Stimulated activated CD8-positive, alpha-beta memory T cell treated with anti-CD3 and anti-CD28 coated beads, Interleukin-4, amount 100 ng/mL, for 1 hour (primary cell): ENCODE data around the gene RSPRY1.
"Not testable (repeated sequence)": the region's sequence is repeated elsewhere in the genome, so short reads cannot be mapped to it uniquely, and the experiment has no call there.

Source experiments
- DNase-seq, 2 donors: peaks; one replicate each; pipeline ENCODE4 v3.0.0-alpha.2; 2020; ENCODE audit warnings: low read depth in 2 of 2, low spot score in 1 of 2

RSPRY1 gene

DNA sequence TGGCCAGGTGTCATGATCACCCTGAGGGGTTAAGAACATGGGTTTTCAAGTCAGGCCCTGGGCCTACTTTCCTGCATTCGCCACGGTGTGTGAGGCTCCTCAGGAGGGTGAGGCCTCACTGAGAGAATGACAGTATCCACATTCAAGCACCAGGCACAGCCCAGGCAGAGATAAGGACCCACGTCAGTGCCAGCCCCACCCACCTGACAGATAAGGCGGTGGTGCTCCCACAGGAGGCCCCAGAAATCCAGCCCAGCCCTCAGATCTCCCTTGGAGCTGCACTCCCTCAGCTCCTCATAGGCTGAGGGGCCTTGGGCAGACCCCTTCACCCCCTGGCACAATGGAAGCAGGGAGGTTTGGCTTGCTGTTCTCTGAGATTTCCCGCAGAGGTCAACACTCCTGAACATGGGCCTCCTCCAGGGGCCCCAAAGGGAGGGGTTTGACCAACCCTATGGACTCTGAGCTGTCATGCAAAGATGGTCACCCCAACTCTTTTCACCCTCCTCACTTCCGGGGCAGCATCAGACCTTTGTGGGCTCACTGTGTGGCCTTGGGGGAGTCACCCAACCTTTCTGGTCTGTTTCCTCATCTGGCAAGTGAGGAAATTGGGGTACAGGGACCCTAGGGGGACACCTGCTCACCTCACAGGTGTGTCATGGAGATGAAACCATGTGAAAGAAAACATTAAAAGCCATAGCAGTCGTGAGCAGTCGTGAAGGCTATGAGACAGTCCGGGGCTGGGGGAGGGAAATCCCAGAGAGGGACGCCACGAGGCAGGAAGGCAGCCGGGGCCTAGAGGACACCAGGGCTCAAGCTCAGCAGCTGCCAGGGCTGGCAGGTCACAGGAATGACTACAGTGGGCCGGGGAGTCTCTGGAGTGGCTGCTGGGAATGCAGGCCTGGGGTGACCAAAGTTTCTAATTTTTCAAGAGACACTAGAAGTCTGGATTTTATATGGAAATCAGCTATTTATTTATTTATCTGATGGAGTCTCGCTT lies 83.0 kb downstream of the RSPRY1 start:
- DNase-seq, result no peak

DNA sequence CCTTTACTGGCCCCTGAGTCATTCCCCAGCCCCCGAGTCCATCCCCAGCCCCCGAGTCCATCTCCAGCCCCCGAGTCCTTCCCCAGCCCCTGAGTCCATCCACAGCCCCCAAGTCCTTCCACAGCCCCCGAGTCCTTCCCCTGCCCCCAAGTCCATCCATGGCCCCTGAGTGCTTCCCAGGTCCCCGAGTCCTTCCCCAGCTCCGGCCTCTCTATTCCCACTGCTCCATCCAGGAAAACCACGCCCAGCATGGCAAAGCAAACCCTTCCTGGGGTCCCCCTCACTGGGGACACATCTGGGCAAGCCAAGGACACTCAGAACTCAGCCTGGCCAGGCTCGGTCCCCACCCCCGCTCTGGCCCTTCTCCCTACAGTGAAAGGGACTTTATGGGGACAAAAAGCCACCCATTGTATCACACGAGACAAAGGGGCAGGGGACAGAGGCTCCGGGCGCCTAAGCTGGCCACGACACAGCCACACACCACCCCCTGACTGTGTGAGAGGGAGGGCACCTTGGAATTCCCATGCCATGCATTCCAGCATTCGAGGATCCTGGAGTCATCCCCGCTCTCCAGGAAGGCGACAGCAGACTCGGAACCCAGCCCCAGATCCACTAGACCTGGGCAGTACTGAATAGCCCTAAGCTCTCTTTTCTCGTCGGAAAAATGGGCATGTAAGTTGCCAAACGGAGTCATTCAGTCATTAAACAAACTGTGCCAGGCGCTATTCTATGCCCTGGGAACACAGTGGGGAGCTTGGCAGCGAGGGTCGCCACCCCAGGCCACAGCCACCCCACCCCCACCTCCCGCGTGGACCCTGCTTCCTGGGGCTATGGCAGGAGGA lies 84.3 kb downstream of the RSPRY1 start:
- DNase-seq, result no peak

DNA sequence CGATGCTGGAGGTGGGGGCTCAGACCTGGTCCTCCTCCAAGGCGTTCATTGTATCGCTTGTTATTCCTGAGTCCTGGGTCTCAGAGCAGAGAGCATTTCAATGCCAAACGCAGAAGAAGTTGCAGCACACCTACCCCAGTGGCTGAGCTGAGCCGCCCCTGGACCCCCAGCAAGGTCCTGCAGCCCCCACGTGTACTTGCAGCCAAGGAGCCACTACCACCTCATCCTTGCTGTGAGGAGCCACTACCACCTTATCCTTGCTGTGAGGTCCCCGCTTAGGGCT lies 84.9 kb downstream of the RSPRY1 start:
- no peak for DNase-seq

DNA sequence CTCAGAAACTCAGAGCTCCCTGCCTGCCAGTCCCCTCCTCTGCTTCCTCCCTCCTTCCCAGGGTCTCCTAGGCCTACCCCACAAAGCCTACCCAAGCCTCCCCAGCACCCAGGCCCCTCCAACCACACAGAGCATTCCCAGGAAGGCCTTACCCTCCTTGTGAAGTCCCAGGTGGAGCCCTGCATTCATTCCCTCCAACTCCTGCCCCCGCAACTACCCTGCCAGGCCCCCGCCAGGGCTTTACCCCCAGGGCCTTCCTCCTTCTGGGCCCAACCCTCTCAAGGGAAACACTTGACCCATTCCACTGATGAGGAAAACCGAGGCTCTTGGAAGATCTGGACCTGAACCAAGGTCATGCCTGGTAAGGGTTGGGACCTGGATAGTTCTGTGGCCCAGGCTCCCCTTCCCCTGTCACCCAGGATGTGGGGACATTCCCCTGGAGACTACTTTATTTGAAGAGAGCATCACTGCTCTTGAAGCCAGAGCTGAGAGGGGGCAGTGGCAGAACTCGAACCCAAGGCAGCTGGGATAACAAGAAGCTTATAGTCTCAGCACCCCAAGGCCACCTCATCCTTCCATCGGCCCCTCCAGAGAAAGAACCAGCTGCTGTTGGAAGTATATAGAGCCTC lies 85.9 kb downstream of the RSPRY1 start:
- no peak for DNase-seq

DNA sequence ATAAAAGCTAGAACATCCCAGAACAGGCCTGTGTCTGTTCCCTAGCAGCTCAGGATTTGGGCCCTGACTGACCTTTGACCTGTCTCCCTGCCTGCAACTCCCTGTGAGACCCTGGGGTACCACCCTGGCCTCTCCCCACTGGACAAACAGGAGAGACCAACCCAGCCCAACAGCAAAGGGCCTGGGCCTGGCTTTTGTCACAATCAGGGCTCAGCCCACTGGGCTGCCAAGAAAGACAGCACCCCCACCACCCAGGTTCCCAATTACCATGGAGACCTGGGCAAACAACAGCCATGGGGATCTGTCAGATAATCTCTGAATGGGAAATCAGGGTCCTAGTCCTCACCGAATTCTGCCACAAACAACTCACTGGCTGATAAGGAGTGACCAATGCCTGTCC lies 87.2 kb downstream of the RSPRY1 start:
- DNase-seq, result no peak

DNA sequence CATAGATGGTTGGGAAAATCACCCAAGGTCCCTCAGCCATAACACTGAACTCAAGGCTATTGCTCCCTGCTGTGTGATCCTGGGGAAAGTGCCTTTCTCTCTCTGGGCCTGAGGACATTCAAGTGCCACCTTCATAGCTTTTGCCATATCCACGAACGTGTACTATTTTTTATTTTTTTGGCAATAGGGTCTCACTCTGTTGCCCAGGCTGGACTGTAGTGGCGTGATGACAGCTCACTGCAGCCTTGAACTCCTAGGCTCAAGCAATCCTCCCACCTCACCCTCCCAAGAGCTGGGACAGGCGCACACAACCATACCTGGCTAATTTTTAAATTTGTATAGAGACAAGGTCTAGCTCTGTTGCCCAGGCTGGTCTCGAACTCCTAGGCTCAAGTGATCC lies 87.7 kb downstream of the RSPRY1 start:
- no peak for DNase-seq

DNA sequence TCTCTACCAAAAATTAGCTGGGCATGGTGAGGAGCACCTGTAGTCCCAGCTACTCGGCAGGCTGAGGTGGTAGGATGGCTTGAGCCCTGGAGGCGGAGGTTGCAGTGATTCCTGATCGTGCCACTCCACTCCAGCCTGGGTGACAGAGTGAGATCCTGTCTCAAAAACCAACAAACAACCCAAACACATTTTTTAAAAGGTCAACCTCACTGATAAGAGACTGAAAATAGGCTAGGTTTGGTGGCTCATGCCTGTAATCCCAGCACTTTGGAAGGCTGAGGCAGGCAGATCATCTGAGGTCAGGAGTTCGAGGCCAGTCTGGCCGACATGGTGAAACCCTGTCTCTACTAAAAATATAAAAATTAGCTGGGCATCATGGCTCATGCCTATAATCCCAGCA lies 89.8 kb downstream of the RSPRY1 start:
- not testable (repeated sequence) for DNase-seq

DNA sequence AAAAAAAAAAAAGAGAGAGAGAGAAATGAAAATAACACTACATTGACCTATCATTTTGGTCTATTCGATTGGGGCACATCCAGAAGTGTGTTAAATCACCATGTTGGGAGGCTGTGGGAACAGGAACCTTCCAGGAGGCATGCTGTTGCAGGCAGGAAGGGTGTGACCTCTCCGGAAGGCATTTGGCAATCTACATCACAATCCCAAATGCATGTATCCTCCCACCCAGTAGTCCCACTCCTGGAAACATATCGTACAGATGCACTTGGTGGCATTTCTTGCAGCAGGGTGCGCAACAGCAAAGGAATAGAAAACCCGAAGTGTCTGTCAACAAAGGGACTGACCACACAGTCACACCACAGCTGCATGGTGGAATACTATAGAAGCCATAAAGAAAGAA lies 90.5 kb downstream of the RSPRY1 start:
- no peak for DNase-seq

DNA sequence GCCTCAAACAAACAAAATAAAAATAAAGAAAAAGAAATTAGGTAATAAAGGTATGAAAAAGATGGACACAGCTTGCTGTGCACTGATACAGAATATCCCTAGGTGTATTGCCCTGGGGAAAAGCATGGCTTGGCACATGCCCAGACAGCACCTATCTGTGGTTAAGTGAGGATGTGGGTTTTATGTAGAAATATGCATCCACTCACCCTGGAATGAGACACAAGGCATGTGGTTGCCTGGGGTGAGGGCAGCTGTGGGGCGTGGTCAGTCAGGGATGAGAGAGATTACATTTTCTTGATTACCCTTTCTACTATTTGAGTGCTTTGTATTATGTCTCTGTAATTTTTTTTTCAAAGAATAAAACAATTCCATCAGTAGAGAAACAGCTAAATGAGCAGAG lies 91.5 kb downstream of the RSPRY1 start:
- peak in 1 of 2 donors; percentile 40 for DNase-seq

DNA sequence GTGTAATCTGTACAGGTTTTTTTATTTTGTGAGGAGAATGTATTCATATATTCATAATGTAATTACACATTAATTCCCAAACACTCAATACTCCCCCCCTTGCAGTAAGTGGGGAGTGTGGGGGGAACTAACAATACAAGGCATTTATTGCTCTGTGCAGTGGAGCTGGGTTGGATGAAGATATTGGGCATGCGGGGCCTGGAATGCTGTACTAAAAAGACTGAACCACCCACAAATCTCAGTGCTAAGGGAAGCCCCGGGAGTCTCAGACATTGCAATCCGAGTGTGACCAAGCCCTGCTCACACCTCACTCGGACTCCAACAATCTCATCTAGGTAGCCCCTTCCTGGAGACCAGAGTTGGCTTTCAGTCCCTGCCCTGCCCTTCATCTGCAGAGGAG lies 92.4 kb downstream of the RSPRY1 start:
- no peak for DNase-seq

DNA sequence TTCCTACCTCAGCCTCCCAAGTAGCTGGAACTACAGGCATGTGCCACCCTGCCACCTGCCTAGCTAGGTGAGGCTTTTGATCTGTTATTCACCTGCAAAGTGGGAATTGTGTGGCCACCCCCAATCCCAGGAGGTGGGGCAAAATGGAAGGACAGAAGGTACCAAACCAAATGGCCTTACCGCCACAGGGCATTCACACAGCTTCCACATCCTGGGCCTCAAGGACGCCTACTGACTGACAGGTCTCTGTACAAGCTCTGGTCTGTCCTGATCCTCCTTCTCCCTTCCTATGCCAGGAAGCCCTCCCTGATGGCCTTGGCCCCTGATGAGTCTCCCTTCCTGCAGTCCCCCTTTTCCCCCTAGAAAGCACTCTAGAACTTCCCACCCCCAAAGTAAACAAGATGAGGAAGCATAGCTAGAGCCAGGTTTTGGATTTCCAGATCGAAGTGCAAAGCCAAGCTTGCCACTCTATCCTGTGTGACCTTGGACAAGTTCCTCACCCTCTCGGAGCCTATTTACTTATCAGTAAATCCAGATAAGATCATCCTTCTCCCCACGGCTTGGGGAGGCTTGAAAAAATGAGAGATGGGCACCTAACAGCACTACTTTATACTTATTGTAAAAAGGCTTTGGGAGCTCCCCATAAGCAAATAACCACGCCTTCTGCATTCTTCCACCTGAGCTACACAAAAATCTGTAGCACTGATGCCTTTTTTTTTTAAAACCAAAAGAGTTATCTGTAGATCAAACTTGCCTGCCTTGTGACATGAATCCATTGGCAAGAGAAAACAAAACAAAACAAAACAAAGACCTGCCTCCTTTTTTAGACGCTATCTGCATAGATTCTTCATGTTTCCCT lies 93.9 kb downstream of the RSPRY1 start:
- no peak for DNase-seq

DNA sequence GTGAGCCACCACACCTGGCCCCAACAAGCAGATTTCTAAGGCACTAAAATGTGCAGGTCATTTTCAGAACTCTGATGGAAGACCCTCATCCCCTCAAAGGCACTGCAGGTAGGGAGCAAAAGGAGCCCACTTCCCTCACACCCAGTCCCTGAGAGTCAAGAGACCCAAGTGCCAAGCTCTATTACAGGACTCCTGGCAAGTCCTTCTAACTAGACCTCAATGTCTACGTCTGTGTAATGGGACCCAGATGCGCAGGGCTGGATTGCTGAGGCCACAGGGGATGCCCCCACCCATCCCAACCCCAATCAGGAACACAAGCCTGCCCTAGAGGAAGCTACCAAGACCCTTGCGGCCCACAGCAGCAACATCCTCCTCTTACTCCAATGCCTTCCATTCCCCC lies 95.7 kb downstream of the RSPRY1 start:
- no peak for DNase-seq

DNA sequence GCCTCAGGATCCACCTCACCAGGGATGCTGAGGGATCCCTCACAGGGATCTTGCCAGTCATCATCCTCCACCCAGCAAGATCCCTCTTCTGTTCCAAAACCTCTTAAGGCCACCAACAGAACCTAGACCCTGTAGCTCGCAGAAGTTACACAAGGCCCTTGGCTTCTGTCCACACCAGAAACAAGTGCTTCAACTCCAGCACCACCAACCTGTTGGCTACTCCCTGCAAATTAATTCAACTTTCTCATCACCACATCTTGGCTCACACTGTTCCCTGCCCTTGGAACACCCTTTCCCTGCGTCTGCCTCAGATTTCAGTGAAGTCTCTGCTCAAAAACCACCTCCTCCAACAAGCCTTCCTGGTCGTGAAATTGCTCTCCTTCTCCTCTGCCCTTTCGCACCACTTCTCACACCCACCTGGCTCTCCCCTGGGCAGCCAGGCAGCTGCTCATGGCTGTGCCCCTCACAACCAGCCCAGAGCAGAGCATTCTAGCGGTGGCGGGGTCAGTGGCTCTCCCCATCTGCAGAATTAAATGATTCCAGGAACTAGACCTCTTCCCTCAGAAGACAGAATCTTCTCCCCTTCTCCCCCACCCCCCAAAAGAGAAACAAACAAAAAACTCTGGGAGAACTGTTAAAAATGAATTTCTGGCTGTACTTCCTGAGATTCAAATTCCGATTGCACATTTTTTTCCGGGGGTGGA lies 96.5 kb downstream of the RSPRY1 start:
- no peak for DNase-seq

DNA sequence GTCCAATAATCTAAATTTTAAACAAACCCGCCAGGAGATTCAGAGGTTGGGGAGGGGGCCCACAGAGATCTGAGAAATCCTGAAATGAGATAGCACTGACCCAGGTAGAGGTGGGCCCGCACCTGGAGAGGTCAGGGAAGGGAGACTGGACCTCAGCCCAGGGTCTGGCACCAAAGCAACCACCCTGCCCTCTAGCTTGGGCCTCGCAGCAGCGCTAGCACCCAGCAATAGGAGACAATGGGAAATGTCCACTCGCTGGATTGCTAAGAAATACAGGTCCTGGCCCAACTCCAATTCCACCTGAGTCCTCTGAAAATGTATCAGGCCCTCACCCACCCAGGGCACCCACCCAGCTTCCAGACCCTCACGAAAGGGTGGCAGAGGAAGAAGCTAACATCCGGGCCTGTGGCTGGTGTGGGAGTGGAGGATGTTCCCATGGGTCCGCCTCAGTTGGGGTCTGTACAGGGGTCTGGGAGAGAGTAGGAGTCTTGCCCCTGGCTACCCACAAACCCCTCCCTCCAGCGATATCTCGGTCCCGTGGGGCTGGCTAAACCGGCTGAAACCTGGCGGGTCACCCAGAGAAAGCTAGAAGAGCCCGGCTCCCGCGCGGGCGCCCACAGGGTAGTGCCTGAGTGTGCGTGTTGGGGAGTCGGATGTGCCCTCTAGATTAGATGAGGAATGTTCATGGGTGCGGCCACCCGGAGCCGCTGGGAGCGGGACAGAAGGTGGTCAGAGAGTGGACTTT lies 97.3 kb downstream of the RSPRY1 start:
- DNase-seq, result no peak

DNA sequence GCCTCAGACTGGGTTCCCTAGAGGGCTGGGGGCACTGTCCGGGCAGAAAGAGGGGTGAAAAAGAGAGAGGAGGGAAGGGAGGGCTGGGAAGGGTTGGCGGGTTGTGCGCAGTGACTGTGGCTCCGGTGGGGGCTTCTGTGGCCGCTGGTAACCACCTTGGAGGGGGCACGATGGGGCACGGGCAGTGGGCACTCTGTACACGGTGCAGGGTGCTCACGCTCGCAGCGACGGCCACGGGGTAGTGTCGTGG lies 97.8 kb downstream of the RSPRY1 start:
- no peak for DNase-seq

DNA sequence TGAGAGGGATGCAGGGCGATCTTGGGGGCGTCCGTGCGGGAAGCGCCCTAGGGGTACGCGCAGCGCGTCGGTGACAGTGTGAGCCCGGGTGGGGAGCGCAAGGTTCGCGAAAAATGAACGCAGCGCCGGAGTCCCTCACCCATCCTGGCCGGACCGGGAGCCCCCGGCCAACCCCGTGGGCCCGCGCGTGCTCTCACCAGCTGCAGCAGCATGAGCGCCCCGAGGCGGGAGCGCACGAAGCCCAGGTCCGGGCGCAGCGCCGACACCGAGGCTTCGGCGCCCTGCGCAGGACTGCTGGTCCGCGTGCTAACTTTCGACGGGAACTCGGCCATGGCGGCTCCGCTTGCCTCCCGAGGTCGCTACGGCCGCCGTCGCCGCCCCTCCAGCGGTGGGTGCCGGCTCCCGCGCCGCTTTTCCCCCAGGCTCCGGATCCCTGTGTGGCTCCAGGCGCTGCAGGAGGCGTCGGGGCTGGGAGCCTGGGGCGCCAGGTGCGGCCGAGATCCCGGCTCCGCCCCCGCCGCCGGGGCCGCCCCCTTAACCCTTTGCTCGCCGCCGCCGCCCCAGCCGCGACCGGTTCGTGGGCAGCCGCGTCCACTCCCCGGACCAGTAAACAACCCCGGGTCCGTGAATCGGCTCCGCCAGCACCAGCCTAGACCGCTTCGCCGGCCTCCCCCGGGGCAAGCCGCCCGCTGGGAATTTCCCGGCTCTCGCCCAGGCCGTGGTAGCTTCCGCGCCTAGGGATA lies 98.3 kb downstream of the RSPRY1 start, which contains the start of gene PLLP:
Gene PLLP, minus strand, starts transcription at position 464 of the 743 bp plus-strand sequence. Its CDS starts 132 bp downstream, at position 332.
- no peak for DNase-seq

DNA sequence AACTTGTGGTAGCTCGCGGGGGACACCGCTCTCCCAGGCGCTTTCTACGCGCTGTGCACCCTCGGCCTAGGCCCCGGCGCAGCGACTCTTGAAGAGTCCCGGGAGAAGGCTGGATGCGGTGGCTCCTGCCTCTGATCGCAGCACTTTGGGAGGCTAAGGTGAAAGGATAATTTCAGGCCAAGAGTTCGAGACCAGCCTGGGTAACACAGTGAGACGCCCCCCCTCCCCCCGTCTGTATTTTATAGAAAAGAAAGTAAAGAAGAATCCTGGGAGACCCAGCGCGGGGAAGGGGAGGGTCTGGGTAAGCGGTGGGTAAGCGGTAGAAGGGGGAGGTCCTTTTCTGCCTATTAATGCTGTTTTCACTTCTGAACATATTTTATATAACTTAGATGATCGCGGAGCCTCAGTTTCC lies 98.8 kb downstream of the RSPRY1 start:
- DNase-seq, result no peak

DNA sequence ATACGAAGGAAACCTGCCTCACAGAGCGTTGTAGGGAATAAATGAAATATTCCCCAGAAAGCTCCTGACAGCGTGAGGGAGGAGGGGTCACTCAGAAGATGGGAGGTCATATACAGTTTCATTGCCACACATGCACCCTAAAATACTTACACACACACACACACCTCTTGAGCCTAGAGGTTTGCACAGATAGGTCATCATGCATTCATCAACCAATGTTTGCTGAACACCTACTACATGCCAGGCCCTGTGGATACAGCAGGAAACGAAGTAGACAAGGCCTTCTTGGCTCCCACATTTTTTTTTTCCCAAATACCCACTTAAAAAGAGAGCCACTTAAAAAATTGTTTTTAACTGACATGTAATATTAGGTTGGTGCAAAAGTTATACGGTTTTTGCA lies 99.2 kb downstream of the RSPRY1 start:
- no peak for DNase-seq
